MV-4-11 (cell line): ENCODE measurements around the gene GALNT2.

Experiments used
- DNase-seq: peaks from one replicate; lab custom pipeline; 2025; lab: John Stamatoyannopoulos, UW

GALNT2 gene

DNA sequence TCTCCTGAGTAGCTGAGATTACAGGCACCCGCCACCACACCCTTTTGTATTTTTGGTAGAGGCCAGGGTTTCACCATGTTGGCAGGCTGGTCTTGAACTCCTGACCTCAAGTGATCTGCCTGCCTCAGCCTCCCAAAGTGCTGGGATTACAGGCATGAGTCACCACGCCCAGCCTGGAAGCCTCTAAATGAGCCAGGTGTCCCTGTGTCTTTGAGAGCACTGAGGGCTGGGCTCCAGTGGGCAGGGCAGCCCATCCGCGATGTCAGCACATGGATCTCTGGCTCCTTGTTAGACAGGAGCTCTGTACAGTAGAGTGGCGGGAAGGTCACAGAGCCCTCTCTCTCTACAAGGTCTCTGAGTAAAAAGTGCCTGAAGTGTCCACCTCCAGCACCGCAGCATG lies 234.8 kb downstream of the GALNT2 start:
- DNase-seq, result no peak

DNA sequence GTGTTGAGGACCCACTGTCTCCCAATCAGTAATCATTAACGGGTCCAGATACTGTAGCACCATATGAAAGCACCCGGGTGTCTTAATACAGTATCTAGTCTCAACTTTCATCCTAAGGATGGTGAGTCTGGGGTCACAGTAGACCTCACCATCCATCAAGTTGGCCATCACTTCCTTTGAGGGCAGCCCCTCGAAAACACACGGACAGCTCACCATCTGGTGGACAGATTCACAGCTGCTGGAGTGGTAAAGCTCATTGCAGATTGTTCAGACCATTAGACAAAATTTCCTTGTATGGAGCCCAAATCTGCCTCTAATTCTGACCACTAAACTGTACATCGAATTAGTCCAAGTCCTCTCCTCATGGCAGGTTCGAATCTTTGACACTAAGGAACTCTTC lies 236.0 kb downstream of the GALNT2 start:
- DNase-seq, result no peak

DNA sequence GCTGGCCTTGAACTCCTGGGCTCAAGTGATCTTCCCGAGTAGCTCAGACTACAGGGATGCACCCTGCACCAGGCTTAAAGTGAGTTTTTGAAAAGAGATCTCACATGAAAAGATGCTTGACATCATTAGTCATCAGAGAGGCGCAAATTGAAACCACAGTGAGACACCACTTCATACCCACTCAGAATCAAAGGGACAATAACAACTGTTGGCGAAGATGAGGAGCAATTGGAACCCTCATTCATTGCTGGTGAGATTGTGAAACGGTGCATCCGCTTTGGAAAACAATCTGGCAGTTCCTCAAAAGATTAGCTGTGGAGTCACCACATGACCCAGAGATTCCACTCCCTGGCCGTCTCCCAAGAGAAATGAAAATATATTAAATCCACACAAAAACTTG lies 236.8 kb downstream of the GALNT2 start:
- DNase-seq, result peak; percentile 54

DNA sequence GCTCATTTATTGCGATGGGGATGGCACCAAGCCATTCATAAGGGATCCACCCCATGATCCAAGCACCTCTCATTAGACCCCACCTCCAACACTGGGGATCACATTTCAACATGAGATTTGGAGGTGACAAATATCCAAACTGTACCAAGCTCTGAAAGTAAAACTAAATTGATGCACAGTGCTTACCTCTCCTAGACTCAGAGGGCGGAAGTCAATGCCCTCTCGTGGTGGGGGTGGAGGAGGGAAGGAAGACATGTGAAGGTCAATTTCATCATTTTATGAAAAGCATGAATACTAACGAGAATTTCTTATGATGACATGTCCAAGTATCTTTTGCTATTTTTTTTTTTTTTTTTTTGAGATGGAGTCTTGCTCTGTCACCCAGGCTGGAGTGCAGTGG lies 239.1 kb downstream of the GALNT2 start:
- DNase-seq, result no peak

DNA sequence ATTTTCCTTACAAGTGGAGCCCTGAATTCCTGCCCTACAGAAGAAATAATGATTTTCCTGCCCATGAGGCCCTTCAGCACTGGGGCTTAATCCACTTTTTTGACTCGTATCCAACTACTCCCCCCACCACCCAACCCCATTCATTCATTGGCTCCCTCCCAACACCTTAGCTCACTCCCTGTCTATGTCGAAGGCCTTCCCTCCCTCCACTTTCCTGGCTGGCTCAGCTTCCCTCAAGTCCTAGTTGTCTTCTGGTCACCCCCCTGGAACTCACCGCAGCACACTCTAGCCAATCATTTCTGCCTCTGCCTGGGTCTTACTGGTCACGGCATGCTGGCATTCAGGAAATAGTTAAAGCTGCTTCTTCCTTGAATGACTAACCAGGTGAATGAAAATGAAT lies 240.2 kb downstream of the GALNT2 start:
- DNase-seq, result no peak

DNA sequence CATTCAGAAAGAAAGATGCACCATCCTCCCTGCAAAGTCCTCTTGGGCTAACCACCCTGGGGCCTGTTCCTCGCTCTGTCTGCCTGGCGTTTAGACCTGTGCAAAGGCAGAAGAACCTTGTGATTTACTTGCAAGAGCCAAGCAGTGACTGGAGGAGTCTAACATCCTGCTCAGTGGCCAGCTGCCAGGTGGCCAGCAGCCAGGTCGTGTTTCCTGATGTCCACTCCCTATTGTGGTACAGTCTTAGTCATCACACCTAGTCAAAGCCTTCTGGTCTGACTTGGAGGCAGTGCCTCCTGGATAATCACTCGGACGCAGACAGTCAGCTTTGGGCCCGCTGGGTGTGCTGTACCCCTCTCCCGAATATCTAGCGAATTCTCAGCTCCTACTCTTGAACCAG lies 241.0 kb downstream of the GALNT2 start:
- DNase-seq, result no peak

DNA sequence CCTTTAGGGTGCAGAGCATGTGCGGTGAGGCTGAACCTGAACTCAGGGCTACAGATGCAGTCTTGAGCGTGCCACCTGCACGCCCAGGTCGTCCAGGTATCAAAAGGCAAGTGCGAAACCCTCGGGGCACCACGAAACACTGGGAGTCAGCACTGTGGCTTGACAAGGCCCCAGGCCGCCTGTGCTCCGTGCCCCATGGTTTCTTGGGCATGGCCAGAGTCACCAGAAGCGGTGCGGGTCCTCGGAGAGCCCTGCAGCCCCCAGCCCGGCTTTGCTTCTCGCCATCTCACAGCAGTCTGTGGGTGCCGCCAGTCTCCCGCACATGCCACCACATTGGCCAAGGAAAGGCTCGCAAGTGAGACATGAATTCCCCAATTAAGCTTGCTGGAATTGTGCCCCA lies 241.8 kb downstream of the GALNT2 start:
- DNase-seq, result no peak

DNA sequence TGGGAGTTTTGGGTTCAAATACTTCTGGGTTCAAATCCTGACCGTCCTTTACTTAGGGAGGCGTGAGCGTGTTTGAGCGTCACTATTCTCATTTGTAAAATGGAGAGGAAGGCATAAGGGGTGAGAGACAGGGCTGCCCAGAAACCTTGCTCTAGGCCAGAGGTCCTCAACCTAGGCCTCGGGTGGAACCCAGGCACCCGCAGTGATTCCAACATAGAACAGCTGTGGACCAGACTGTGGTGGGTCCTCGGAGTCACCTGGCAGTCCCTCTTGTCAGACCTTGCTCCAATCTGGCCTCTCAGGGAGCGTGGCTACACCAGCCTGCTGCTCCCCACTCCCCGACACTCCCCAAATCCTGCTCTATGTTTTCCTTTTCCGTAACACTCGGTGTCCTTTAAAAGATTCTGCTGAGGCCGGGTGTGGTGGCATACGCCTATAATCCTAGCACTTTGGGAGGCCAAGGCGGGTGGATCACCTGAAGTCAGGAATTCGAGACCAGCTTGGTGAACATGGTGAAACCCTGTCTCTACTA lies 242.7 kb downstream of the GALNT2 start:
- no peak for DNase-seq

DNA sequence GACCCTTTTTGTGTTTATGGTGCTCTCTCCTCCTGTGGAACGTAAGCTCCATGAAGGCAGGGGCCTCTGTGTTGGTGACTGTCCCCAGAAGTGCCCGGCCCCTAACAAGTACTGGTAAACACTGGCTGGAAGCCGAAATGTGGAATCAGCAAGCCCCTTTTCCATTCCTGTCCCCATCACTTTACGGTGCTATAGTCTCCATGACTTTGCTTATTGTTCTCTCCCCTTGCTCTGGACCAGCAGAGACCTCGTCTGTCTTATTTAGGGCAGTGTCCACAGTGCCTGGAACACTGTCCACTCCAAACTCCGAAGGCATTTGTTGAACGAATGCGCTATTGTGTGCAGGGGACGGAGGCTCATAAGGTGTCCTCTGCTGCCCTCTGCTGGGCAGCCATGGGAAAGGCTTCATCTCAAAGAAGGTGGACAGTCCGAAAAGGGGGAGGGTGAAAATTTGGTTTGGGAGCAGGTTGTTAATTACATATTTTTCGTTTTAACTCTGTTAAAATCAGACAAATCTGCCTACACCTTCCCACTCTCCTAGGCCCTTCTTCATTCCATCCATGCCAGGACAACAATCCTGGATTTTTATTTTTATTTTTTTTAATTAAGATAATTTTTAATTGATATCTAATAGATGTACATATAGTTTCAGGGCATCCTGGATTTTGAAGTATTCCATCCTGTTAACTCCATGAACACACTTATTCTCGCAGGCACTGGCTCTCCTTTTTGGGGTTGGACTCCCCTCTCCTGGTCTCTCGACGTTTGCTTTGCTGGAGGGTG lies 243.5 kb downstream of the GALNT2 start:
- peak; percentile 28 for DNase-seq

DNA sequence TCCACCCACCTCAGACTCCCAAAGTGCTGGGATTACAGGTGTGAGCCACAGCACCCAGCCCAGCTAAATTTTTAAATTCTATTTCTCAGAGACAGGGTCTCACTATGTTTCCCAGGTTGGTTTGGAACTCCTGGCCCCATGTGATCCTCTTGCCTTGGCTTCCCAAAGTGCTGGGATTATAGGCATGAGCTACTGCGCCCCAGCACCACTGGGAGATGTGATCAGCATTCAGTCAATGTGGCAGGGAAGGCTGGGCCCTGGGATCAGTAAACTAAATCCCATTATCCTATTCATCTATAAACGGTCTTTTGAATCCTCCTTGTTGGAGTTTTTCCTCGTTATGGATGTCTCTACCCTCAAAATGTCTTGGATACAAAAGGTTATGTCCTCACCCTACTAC lies 245.6 kb downstream of the GALNT2 start:
- no peak for DNase-seq

DNA sequence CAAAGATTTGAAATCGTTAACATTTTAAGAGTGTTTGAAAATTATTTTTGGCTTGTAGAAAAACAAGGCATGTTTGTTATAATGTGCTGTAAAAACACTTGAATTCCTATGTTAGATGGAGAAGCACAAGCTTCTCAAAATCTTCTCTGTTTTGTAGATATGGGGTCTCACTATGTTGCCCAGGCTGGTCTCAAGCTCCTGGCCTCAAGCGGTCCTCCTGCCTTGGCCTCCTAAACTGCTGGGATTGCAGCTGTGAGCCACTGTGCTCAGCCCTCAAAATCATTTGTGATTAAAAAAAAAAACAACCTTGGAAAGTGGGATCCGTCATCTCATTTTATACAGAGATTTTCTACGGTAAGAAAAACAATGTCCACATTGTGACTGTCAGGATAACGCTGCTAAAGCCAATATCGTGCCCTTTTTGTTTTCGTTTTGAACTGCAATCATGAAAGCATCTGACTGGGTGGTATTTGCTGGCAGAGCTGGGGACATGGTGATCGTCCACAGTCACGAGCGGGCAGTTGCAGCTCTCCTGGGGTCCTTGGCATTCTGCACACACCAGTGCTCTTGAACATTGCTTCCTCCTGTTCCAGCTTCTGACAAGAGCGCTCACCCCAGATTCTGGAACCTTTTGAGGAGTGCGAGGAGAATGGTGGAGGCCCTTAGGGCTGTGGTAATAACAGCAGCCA lies 246.6 kb downstream of the GALNT2 start:
- DNase-seq, result no peak

DNA sequence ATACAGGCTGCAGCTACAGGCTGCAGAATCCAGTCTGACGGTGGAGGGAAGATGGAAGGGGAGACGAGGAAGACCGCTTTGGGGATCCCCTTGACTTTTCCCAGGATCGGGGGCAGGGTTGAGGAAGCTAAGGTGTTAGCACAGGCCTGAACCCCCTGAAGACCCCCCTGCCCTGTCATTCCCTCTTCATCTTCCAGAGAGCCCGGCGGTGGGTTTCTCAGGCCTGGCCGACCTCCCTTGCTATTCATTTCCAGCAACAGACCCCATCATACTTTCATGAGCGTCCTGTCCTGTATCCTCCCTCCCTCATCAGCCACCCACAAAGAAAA lies 247.1 kb downstream of the GALNT2 start:
- no peak for DNase-seq

DNA sequence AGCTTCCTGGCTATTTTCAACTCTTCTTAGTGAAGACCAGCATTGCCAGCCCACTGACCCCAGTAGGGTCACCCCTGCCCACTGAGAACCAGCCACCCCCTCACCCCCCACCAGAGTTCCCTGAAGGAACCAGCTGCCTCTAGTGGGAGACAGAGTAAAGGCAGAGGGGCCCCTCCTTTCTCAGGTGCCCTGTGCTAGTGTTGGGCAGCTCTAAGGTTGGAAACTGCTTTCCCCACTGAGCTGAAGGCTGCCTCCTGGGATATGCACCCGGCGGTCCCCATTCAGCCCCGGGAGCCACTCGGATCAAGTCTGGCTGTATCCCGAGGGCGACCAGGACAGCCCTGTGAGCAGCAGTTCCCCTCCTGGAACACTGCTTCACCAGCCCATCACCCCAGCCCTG lies 248.1 kb downstream of the GALNT2 start:
- no peak for DNase-seq

DNA sequence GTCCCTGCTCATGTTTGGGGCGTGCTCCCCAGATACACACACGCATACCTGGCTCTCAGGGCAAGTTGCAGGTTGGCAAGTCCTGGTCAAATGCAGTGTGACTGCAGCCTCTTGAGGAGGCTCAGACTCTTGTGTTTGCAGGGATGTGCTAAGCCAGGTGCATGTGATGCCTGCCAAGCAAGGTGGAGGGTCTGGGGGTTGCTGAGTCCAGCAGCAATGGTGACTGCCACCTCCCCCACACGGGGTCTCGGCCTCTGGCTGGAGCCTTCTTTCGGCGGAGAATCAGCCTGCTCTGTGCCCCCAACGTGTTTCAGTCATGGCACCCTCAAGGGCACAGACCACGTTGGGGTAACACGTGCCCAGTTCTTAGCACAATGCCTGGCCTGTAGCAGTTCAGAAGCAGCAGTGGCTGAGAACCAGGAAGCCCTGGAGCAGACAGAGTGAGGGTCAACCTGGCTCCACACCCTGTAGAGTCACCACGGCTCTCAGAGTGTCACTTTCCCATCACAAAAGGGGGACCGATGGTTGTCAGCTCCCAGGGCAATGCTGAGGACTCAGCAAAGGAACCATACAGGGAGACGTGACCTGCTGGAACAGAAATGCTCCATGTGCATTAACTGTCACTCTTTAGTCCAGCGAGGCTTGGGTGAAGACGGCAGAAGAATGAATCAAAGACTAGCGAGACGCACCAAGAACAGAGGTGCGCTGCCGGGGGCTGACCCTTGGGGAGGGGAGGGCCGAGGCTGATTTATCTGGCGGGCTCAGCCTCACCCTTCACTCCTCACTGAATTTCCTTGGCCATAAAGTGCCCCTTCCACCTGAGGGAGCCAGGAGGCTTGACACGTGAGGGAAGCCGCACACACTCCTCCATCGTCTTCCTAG lies 250.1 kb downstream of the GALNT2 start:
- no peak for DNase-seq

DNA sequence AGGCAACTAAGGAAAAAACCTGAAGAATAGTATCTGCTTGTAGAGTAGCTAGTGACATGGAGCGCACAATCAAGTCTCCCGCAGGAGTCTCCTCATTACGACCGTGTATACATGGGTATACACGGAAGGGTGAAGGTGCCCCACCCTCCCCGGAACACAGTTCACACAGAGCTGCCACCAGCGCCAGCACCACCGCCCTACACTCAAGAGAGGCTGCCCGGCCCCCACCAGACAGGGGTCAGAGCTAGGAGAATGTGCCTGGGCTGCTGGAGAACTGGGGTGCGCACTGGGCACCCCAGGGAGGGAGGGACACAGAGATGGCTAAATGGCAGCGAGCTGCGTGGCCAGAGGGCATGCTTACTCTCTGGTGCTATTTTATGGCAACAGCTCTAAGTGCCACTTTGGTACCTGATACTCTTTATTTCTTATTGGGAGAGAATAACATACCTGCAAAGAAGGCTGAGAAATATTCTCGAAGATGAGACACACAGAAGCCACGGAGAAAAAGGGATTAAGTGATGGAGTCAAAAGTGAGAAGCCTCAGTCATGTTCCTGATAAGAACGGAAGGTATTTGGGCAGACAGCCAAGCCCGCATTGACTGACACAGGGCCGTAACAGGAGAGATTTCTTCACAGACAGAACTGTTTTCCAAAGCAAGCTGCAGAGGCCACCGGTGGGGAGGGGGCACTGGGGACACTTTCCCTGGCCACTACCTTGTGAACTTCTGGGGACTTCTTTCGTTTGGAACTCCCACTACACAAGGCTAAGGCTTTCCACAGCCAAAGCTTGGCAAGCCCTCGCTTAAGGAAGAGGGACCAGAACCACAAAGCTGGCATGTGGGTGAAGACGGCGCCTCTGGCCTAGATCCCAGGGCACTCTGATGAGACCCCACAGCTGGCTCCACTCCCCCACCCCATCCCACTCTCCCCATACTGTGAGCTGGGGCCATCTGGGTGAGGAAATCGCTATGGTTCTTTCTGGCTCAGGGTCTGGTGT lies 251.1 kb downstream of the GALNT2 start:
- no peak for DNase-seq

DNA sequence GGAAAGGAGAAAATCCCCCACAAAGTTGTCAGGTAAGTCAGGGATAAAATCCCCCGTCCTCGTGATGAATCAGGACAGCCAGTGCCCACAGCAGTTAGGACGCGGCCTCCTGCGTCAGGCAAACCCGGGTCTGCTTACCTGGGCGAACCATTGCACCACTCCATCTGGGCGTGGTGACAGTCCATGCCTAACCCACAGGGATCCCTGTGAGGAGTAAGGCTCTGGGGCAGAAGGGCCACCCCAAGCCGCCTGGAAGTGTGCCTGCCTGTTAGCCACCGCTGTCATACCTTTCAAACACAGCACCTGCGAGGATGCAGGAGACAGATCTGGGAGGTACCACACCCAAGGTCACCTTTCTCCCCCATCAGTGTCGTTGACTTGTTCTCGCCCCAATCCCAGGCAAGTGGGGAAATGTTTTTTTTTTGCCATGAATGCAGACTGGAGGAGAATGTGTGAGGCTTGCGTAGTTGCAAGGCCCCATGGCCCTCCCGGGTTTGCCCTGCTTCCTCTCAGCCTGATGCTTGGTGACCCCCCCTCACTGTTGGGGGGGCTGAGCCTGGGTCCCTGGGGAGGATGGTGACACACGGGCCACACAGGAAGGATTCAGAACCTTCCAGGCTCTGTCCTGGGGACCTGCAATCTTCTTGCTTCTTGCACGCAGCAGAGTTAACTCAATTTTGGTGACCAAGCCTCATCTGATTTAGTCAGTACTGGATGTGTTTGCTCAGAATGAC lies 252.1 kb downstream of the GALNT2 start:
- DNase-seq, result no peak

DNA sequence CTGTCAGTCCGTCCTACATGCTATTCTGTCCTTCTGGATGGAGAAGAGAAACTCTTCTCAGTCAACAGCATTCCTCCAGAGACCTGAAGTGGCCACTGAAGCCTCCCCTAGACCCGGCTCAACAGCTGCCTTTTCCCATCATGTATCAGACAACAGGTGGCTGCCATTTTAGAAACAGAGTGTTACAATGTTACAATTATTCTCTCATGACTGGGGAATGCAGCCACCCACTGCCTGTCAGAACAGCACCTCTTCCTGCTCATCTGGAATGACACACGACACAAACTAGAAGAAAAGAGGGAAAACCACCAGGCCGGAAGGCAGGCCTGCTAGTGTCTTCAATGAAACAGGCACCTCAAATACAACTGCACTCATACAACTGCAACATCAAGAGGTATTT lies 253.8 kb downstream of the GALNT2 start:
- DNase-seq, result no peak

DNA sequence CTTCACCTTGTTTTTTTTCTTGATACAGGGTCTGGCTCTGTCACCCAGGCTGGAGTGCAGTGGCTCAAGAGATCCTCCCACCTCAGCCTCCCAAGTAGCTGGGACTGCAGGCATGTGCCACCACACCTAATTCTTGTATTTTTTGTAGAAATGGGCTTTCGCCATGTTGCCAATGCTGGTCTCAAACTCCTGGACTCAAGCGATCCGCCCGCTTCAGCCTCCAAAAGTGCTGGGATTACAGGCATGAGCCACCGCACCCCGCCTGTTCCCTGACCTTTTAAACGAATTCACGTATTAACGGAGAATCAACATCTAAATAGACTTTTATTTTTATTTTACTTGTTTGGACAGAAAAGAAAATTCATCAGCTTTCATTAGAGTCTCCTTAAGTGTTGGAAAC lies 254.3 kb downstream of the GALNT2 start:
- no peak for DNase-seq

DNA sequence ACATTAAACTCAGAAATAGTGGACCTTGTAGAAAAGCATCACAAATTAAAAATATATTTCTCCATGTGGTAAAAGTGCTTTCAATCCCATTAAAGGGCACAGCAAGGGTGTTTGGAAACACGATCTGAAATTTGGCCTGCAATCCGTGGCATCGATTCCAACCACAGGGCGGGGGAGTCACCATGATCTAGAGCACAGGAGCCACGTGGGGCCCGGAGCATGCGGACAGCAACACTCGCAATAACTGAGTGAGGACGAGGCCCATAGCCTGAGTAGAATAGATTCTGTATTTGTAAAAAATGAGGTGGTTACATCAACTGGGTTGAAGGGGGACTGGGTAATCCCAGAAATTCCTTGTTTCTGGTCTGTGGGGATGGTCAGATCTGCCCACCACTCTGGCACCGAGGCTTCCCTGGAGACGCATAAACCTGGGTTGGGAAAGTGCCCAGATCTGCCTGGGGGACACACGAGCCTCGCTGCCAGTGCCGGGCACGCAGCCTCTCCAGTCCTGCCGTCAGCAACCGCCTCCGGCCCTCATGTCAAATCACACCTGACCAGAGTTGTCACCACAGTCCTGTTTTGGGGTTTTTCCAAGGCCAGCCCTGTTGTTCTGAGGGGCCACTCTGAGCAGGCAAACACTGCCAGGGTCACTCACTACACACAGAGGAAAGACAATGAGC lies 254.8 kb downstream of the GALNT2 start:
- no peak for DNase-seq

DNA sequence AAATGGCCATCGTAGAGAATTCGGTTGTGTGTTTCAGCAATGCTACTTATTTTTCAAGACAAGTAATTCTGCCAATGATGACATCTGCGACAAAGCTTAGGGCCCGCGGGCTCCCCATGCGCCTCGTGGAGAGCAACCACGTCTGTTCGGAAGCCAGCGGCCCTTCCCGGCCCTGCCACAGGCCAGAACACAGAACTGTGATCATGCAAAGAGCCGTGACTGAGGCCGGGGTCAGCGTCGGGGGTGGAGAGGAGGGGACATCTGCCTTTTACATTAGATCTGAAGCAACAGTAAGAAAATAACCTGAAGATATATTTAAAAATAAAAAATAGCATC lies 255.4 kb downstream of the GALNT2 start:
- no peak for DNase-seq
